A549 (cell line): ENCODE results near the gene NCF2.

Experiments used
- CTCF ChIP-seq: fragments of >200 bp; sonication (Bioruptor Twin); formaldehyde crosslinking; IDR thresholded peaks from 3 replicates; pipeline ENCODE4 v1.5.1; 2016
- E2F6 ChIP-seq: IDR thresholded peaks from 2 replicates; pipeline ENCODE4 v1.6.1; 2012; ENCODE audit warnings: low read depth, borderline replicate concordance
- GATA3 ChIP-seq: IDR thresholded peaks from 2 replicates; pipeline ENCODE4 v1.6.1; 2012; ENCODE audit warnings: borderline replicate concordance
- HOXB13 ChIP-seq: fragments of 250-450 bp; sonication (Bioruptor Pico); IDR thresholded peaks from 2 replicates; pipeline ENCODE4 v1.5.0; 2020; ENCODE audit warnings: low read depth, mild to moderate bottlenecking, moderate library complexity
- POLR2A ChIP-seq: IDR thresholded peaks from 2 replicates; pipeline ENCODE4 v1.6.1; 2012; ENCODE audit warnings: mild to moderate bottlenecking, low read length
- RAD21 ChIP-seq, 2 experiments: fragments of >200 bp in 1 of 2; sonication (Bioruptor Twin) in 1 of 2; formaldehyde crosslinking in 1 of 2; IDR thresholded peaks in 1 of 2; conservative IDR thresholded peaks in 1 of 2; 2 replicates in 1 of 2; 3 replicates in 1 of 2; pipeline ENCODE4 v1.6.1; 2012 to 2018; ENCODE audit warnings: inconsistent platforms in 1 of 2
- RFX5 ChIP-seq: fragments of 450-650 bp; IDR thresholded peaks from 2 replicates; pipeline ENCODE4 v1.7.1; 2014; ENCODE audit warnings: antibody characterized with exemption, mild to moderate bottlenecking, moderate library complexity
- ZSCAN20 ChIP-seq: fragments of 250-450 bp; sonication (Bioruptor Pico); IDR thresholded peaks from 2 replicates; pipeline ENCODE4 v1.8.0; 2022; ENCODE audit warnings: mild to moderate bottlenecking, moderate library complexity
- TF ChIP-seq, protein P1 (sequence below): IDR thresholded peaks from 2 replicates; pipeline ENCODE4 v1.6.1; 2012

- TF ChIP-seq HOXB13 (CRISPR knock-in tag) (no peak), GATA3 (no peak), CTCF (no peak), ZSCAN20 (CRISPR knock-in tag) (no peak), E2F6 (no peak), POLR2A (no peak), RAD21 (conservative IDR thresholded peaks at IDR 0.05 in 1 of 2, IDR thresholded peaks at IDR 0.05 in 1 of 2) (no peak), RFX5 (no peak)
- TF ChIP-seq, protein P1, sequence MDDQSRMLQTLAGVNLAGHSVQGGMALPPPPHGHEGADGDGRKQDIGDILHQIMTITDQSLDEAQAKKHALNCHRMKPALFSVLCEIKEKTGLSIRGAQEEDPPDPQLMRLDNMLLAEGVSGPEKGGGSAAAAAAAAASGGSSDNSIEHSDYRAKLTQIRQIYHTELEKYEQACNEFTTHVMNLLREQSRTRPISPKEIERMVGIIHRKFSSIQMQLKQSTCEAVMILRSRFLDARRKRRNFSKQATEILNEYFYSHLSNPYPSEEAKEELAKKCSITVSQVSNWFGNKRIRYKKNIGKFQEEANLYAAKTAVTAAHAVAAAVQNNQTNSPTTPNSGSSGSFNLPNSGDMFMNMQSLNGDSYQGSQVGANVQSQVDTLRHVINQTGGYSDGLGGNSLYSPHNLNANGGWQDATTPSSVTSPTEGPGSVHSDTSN, result no peak
Observed at GRCh38 chr1:183628537-183628936, 38.3 kb upstream of the NCF2 start.
